H1 (cell line): Measurements from ENCODE around the gene C21orf58. TPM values are rescaled to one million over a fixed set of nuclear protein-coding genes. Genes with fewer than 3 reads are reported as not detected.

Source experiments
- CTCF ChIA-PET: fragments of 300-600 bp; sonication (Branson Sonifier 250); formaldehyde crosslinking; loops from one replicate; lab custom pipeline; 2021; ENCODE audit not compliant: partially characterized antibody; lab: Charles Lee
- POLR2A ChIA-PET: fragments of 300-600 bp; sonication (Branson Sonifier 250); formaldehyde crosslinking; loops from one replicate; lab custom pipeline; 2021; ENCODE audit warnings: inconsistent platforms; ENCODE audit not compliant: partially characterized antibody; lab: Charles Lee
- DNase-seq, 2 experiments: peaks; one replicate each; pipeline versions ENCODE4 v3.0.0 to v3.0.0-alpha.2; 2010 to 2022; ENCODE audit warnings: low spot score in 2 of 2, low read depth in 1 of 2, mixed read lengths in 1 of 2
- FAIRE-seq: peaks from 2 replicates; lab custom pipeline; 2011; peaks lifted over from hg19 to GRCh38; lab: Jason Lieb, UNC
- H2AFZ ChIP-seq: 2 replicates; pipeline ENCODE4 v1.8.1; 2012; ENCODE audit warnings: low read length, inconsistent platforms
- H2AK5ac ChIP-seq: 2 replicates; pipeline ENCODE4 v1.6.1; 2013; ENCODE audit warnings: low read depth, low read length
- H2BK120ac ChIP-seq: replicated peaks from 2 replicates; pipeline ENCODE3; 2013; ENCODE audit warnings: low read depth, low read length, inconsistent platforms
- H2BK12ac ChIP-seq: 2 replicates; pipeline ENCODE4 v1.6.1; 2013; ENCODE audit warnings: low read depth, low read length
- H2BK15ac ChIP-seq: 2 replicates; pipeline ENCODE4 v1.6.1; 2013; ENCODE audit warnings: low read length
- H2BK20ac ChIP-seq: 2 replicates; pipeline ENCODE4 v1.6.1; 2013; ENCODE audit warnings: low read length
- H2BK5ac ChIP-seq: 2 replicates; pipeline ENCODE4 v1.6.1; 2013; ENCODE audit warnings: low read depth, low read length
- H3K14ac ChIP-seq: 2 replicates; pipeline ENCODE4 v1.6.1; 2013; ENCODE audit warnings: inconsistent platforms; ENCODE audit not compliant: insufficient read length
- H3K18ac ChIP-seq: 2 replicates; pipeline ENCODE4 v1.6.1; 2013; ENCODE audit warnings: low read length; ENCODE audit errors: extremely low read depth
- H3K23ac ChIP-seq: 2 replicates; pipeline ENCODE4 v1.6.1; 2013; ENCODE audit warnings: inconsistent platforms; ENCODE audit not compliant: insufficient read length
- H3K23me2 ChIP-seq: 2 replicates; pipeline ENCODE4 v1.6.1; 2013; ENCODE audit warnings: low read depth, low read length
- H3K27ac ChIP-seq: 2 replicates; pipeline ENCODE4 v1.6.1; 2011; ENCODE audit warnings: low read depth, low read length, inconsistent platforms
- H3K27me3 ChIP-seq, 4 experiments: replicated peaks in 1 of 4; 1 replicate in 1 of 4; 2 replicates in 3 of 4; pipeline versions ENCODE4 v1.6.1 to v1.8.1; 2011 to 2013; ENCODE audit warnings: low read length in 3 of 4, mild to moderate bottlenecking in 3 of 4, inconsistent platforms in 2 of 4, mixed read lengths in 2 of 4, moderate library complexity in 1 of 4; ENCODE audit not compliant: control insufficient read depth in 3 of 4, insufficient read depth in 3 of 4; ENCODE audit errors: extremely low read depth in 1 of 4
- H3K36me3 ChIP-seq, 4 experiments: 2 replicates each; pipeline versions ENCODE4 v1.6.1 to v1.8.1; 2011 to 2013; ENCODE audit warnings: mild to moderate bottlenecking in 4 of 4, low read length in 3 of 4, moderate library complexity in 2 of 4, control low read depth in 1 of 4, inconsistent platforms in 1 of 4; ENCODE audit not compliant: insufficient read depth in 4 of 4, control insufficient read depth in 2 of 4
- H3K4ac ChIP-seq: replicated peaks from 2 replicates; pipeline ENCODE3; 2013; ENCODE audit warnings: low read length, low read depth, mixed read lengths, inconsistent platforms; ENCODE audit not compliant: insufficient read length
- H3K4me1 ChIP-seq, 4 experiments: replicated peaks in 1 of 4; 1 replicate in 1 of 4; 2 replicates in 3 of 4; pipeline versions ENCODE4 v1.6.1 to v1.8.1; 2011 to 2013; ENCODE audit warnings: low read length in 3 of 4, inconsistent platforms in 2 of 4, mixed read lengths in 1 of 4; ENCODE audit not compliant: insufficient read depth in 4 of 4, control insufficient read depth in 3 of 4
- H3K4me2 ChIP-seq, 2 experiments: 2 replicates each; pipeline versions ENCODE4 v1.6.1 to v1.8.1; 2011 to 2013; ENCODE audit warnings: low read depth in 2 of 2, low read length in 2 of 2, control low read depth in 1 of 2, inconsistent platforms in 1 of 2, mild to moderate bottlenecking in 1 of 2; ENCODE audit not compliant: insufficient read depth in 1 of 2
- H3K4me3 ChIP-seq, 4 experiments: fragments of 200-600, 300-600 bp in 1 of 4; sonication (generic), shearing (Covaris generic), sonication (Bioruptor Twin) in 1 of 4; 2 replicates each; pipeline versions ENCODE4 v1.5.1 to v1.8.1; 2011 to 2016; ENCODE audit warnings: low read length in 4 of 4, low read depth in 3 of 4, control low read depth in 2 of 4, inconsistent platforms in 2 of 4, mild to moderate bottlenecking in 2 of 4, mixed read lengths in 1 of 4, moderate library complexity in 1 of 4; ENCODE audit not compliant: insufficient read depth in 2 of 4; ENCODE audit errors: extremely low read depth in 1 of 4
- H3K56ac ChIP-seq: replicated peaks from 2 replicates; pipeline ENCODE3; 2013; ENCODE audit warnings: low read depth, mild to moderate bottlenecking, mixed read lengths, low read length, inconsistent platforms; ENCODE audit not compliant: insufficient read length
- H3K79me1 ChIP-seq: 2 replicates; pipeline ENCODE4 v1.6.1; 2013; ENCODE audit warnings: low read depth, low read length, control low read depth
- H3K79me2 ChIP-seq, 2 experiments: 2 replicates each; pipeline versions ENCODE4 v1.6.1 to v1.8.1; 2012 to 2013; ENCODE audit warnings: low read length in 2 of 2, mild to moderate bottlenecking in 2 of 2, inconsistent platforms in 1 of 2; ENCODE audit not compliant: insufficient read depth in 2 of 2, control insufficient read depth in 1 of 2
- H3K9ac ChIP-seq, 4 experiments: replicated peaks in 1 of 4; 1 replicate in 1 of 4; 2 replicates in 3 of 4; pipeline versions ENCODE4 v1.6.1 to v1.8.1; 2011 to 2013; ENCODE audit warnings: low read depth in 3 of 4, low read length in 3 of 4, control low read depth in 2 of 4, mild to moderate bottlenecking in 2 of 4, moderate library complexity in 2 of 4, inconsistent platforms in 1 of 4; ENCODE audit errors: extremely low read depth in 1 of 4
- H3K9me3 ChIP-seq, 2 experiments: 2 replicates each; pipeline versions ENCODE4 v1.6.1 to v1.8.1; 2012 to 2013; ENCODE audit warnings: mild to moderate bottlenecking in 2 of 2, moderate library complexity in 2 of 2, control low read depth in 1 of 2, inconsistent platforms in 1 of 2, low read depth in 1 of 2, low read length in 1 of 2, mixed read lengths in 1 of 2; ENCODE audit not compliant: insufficient read depth in 2 of 2
- H4K20me1 ChIP-seq, 2 experiments: replicated peaks in 1 of 2; 2 replicates each; pipeline versions ENCODE3 to v1.8.1; 2011 to 2013; ENCODE audit warnings: inconsistent platforms in 2 of 2, low read length in 2 of 2, mild to moderate bottlenecking in 1 of 2; ENCODE audit not compliant: insufficient read depth in 2 of 2, control insufficient read depth in 1 of 2
- H4K5ac ChIP-seq: 2 replicates; pipeline ENCODE4 v1.6.1; 2013; ENCODE audit warnings: low read length, low read depth, mixed read lengths, inconsistent platforms; ENCODE audit not compliant: insufficient read length
- H4K8ac ChIP-seq: 2 replicates; pipeline ENCODE4 v1.8.0; 2013; ENCODE audit warnings: mild to moderate bottlenecking, moderate library complexity, low read length, inconsistent platforms; ENCODE audit not compliant: insufficient read depth; ENCODE audit errors: extremely low read depth
- H4K91ac ChIP-seq: replicated peaks from 2 replicates; pipeline ENCODE3; 2013; ENCODE audit warnings: low read length, mixed read lengths, inconsistent platforms; ENCODE audit not compliant: insufficient read length
- ATF3 ChIP-seq: IDR thresholded peaks from 2 replicates; pipeline ENCODE4 v1.6.1; 2011; ENCODE audit warnings: low read depth, mild to moderate bottlenecking, low read length; ENCODE audit not compliant: insufficient read depth
- BCL11A ChIP-seq, 2 experiments: IDR thresholded peaks; one replicate each; pipeline ENCODE4 v1.6.1; 2011; ENCODE audit warnings: low read depth in 2 of 2, low read length in 2 of 2, mild to moderate bottlenecking in 2 of 2
- CBX5 ChIP-seq: fragments of 300-800, 300-1000 bp; sonication (generic); IDR thresholded peaks from 2 replicates; pipeline ENCODE4 v1.7.1; 2016; ENCODE audit warnings: antibody characterized with exemption, low read length, low read depth
- CREB1 ChIP-seq: IDR thresholded peaks from 2 replicates; pipeline ENCODE4 v1.6.1; 2012; ENCODE audit warnings: inconsistent platforms
- KDM4A ChIP-seq: IDR thresholded peaks from one replicate; pipeline ENCODE4 v1.7.1; 2012; ENCODE audit warnings: low read depth, mild to moderate bottlenecking, moderate library complexity, low read length, inconsistent platforms; ENCODE audit not compliant: severe bottlenecking
- SIN3A ChIP-seq, 2 experiments: IDR thresholded peaks in 1 of 2; conservative IDR thresholded peaks in 1 of 2; 2 replicates each; pipeline ENCODE4 v1.6.1; 2011 to 2012; ENCODE audit warnings: low read length in 2 of 2, improper control_type of control experiment in 1 of 2, low read depth in 1 of 2, mild to moderate bottlenecking in 1 of 2
- SP1 ChIP-seq: IDR thresholded peaks from 2 replicates; pipeline ENCODE4 v1.6.1; 2011; ENCODE audit warnings: low read depth, low read length
- SP4 ChIP-seq: IDR thresholded peaks from 2 replicates; pipeline ENCODE4 v1.6.1; 2012; ENCODE audit warnings: low read length, inconsistent platforms
- SRF ChIP-seq: IDR thresholded peaks from 2 replicates; pipeline ENCODE4 v1.6.1; 2011; ENCODE audit warnings: mild to moderate bottlenecking, low read depth, low read length, moderate library complexity
- SUZ12 ChIP-seq: fragments of 200-600 bp; sonication (generic); IDR thresholded peaks from 2 replicates; pipeline ENCODE4 v1.6.1; 2012; ENCODE audit warnings: mild to moderate bottlenecking, inconsistent platforms, low read length, moderate library complexity, mixed read lengths
- TAF1 ChIP-seq: IDR thresholded peaks from 2 replicates; pipeline ENCODE4 v1.6.1; 2011; ENCODE audit warnings: mild to moderate bottlenecking, low read depth, low read length
- YY1 ChIP-seq: IDR thresholded peaks from 2 replicates; pipeline ENCODE4 v1.6.1; 2011; ENCODE audit warnings: low read depth, mild to moderate bottlenecking, low read length
- ZNF274 ChIP-seq: IDR thresholded peaks from 2 replicates; pipeline ENCODE4 v1.7.0; 2012; ENCODE audit warnings: low read length, borderline replicate concordance; ENCODE audit errors: extremely low read depth
- WGBS, 2 experiments: shearing (Covaris generic) in 1 of 2; methylation state at CpG; one replicate each; pipeline versions ENCODE4 v1.1.6 to v1.1.7; 2013 to 2015; ENCODE audit warnings: low lambda C conversion rate in 2 of 2, mixed read lengths in 2 of 2, inconsistent platforms in 1 of 2, low coverage in 1 of 2, missing lambda C conversion rate in 1 of 2; ENCODE audit not compliant: insufficient replicate concordance in 2 of 2, insufficient coverage in 1 of 2, insufficient read length in 1 of 2; ENCODE audit errors: extremely low coverage in 1 of 2, missing lambda C conversion rate in 1 of 2; 5-methylcytosine and 5-hydroxymethylcytosine counted together
- polyA plus RNA-seq, 7 experiments: library from polyadenylated mRNA; depleted of rRNA in 3 of 7; stranded (reverse) in 5 of 7; unstranded in 2 of 7; fragments of >200 nt in 5 of 7; fragments of 200-250 nt in 2 of 7; gene quantifications; 1 replicate in 5 of 7; 2 replicates in 1 of 7; 4 replicates in 1 of 7; pipeline versions ENCODE4 v1.2.1 to v1.2.3, GENCODE V29; 2011 to 2013; ENCODE audit warnings: missing spikeins in 2 of 7, mixed read lengths in 2 of 7
- total RNA-seq: library from RNA; stranded (reverse); fragmentation: NEBNext Ultra II Directional; extraction: Animal tissue kit (Norgen Biotek cat#: 25700); gene quantifications from 2 replicates; pipeline ENCODE4 v1.2.1, GENCODE V29; 2021

The C21orf58 gene
- total and polyA plus RNA-seq, 2 of the 8 experiments (the other 6 are each of a cell fraction or from before 2014, with no cell fraction given), result 13.8 to 26.1 TPM

GRCh38 chr21:46284077-46284644, 39.5 kb downstream of the C21orf58 start:
- H3K9ac ChIP-seq, result no peak overlapping the region; a peak in 1 of 7 replicates
- H3K4me3 ChIP-seq, result peak overlapping the region in 3 of 4 experiments; percentile 0 to 42 (median 5); a peak in 2 of 8 replicates
- TF ChIP-seq SRF (no peak), CBX5 (no peak), YY1 (no peak), SUZ12 (no peak), ZNF274 (no peak), SIN3A (conservative IDR thresholded peaks at IDR 0.05 in 1 of 2, IDR thresholded peaks at IDR 0.05 in 1 of 2; ENCODE audit: low read depth in 1 of 2, low read length in 2 of 2) (no peak), KDM4A (no peak), CREB1 (no peak), ATF3 (no peak), SP1 (no peak), SP4 (no peak), TAF1 (no peak), BCL11A (IDR thresholded peaks at IDR 0.05; ENCODE audit: low read depth in 2 of 2, low read length in 2 of 2) (no peak)

More at GRCh38 chr21:46284077-46284644, 39.5 kb downstream of the C21orf58 start:
- 95% methylated on average over 15 of the region's 15 CpGs; no CpG with 5 or more reads in 1 of the 2 experiments for WGBS, 2 experiments
- H3K9me3 ChIP-seq, result no peaks in the 10 kb centered on the region
- no peak overlapping the region for H2BK15ac ChIP-seq
- peaks cover 7 to 19% of the 10 kb centered on the region in 2 experiments for H4K20me1 ChIP-seq
- H3K23me2 ChIP-seq, result peaks cover 4% of the 10 kb centered on the region
- no peak overlapping the region for H3K4ac ChIP-seq
- H2AFZ ChIP-seq, result no peak overlapping the region
- H3K18ac ChIP-seq, result no peak overlapping the region
- H3K79me1 ChIP-seq, result peaks cover 8% of the 10 kb centered on the region
- H2BK20ac ChIP-seq, result no peak overlapping the region
- H2AK5ac ChIP-seq, result no peak overlapping the region
- H2BK120ac ChIP-seq, result no peak overlapping the region
- H3K79me2 ChIP-seq, result peaks cover 14 to 48% of the 10 kb centered on the region in 2 experiments
- H4K5ac ChIP-seq, result no peak overlapping the region
- H3K23ac ChIP-seq, result no peak overlapping the region
- CTCF ChIA-PET, result interaction anchor here (0.6 to 2.6 kb wide), 9 partner anchors 11 to 47 kb away, joined by 3 to 9 read pairs (median 4); a partner anchor contains a TSS
- H2BK12ac ChIP-seq, result no peak overlapping the region
- H3K56ac ChIP-seq, result no peak overlapping the region
- no peak overlapping the region for H2BK5ac ChIP-seq
- peaks cover 10 to 41% (median 20%) of the 10 kb centered on the region in 4 experiments for H3K36me3 ChIP-seq
- H3K27ac ChIP-seq, result no peak overlapping the region
- no peak overlapping the region for H4K91ac ChIP-seq
- no peaks in the 10 kb centered on the region for H3K27me3 ChIP-seq
- DNase-seq (no peak), FAIRE-seq (no peak)
- POLR2A ChIA-PET, result interaction anchor here (0.5 to 2.2 kb wide), 10 partner anchors 12 to 41 kb away, joined by 3 to 6 read pairs (median 5); a partner anchor contains a TSS
- no peak overlapping the region for H3K14ac ChIP-seq
- H4K8ac ChIP-seq, result no peak overlapping the region
- peak overlapping the region; percentile 62 to 71; a peak in 3 of 4 replicates for H3K4me2 ChIP-seq
- peaks cover 3 to 9% (median 4%) of the 10 kb centered on the region in 4 experiments; a peak in 5 of 7 replicates for H3K4me1 ChIP-seq
